NB4 (cell line): ENCODE results near the gene IGFL3.

Experiments
- DNase-seq: peaks from one replicate; pipeline ENCODE4 v3.0.0; 2010; ENCODE audit warnings: low read depth
- H3K4me3 ChIP-seq: one replicate; pipeline ENCODE4 v1.5.1; 2011; ENCODE audit warnings: mild to moderate bottlenecking, low read depth, low read length, moderate library complexity
- CTCF ChIP-seq: IDR thresholded peaks from one replicate; pipeline ENCODE4 v1.5.1; 2012; ENCODE audit warnings: low read depth, low read length
- MYC ChIP-seq: IDR thresholded peaks from 2 replicates; pipeline ENCODE4 v1.6.1; 2011; ENCODE audit warnings: low read depth, low read length
- POLR2A ChIP-seq: IDR thresholded peaks from 2 replicates; pipeline ENCODE4 v1.6.1; 2011; ENCODE audit warnings: mild to moderate bottlenecking; ENCODE audit not compliant: insufficient read length; ENCODE audit errors: extremely low read depth
- TF ChIP-seq, protein P1 (sequence below): IDR thresholded peaks from 2 replicates; pipeline ENCODE4 v1.6.1; 2011; ENCODE audit warnings: low read depth, low read length

The IGFL3 gene

GRCh38 chr19:46155237-46155636 lies 30.7 kb upstream of the IGFL3 start:
- TF ChIP-seq MYC: no peak
- no peak for TF ChIP-seq CTCF
- no peak for TF ChIP-seq POLR2A
- TF ChIP-seq, protein P1, sequence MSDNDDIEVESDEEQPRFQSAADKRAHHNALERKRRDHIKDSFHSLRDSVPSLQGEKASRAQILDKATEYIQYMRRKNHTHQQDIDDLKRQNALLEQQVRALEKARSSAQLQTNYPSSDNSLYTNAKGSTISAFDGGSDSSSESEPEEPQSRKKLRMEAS: no peak
- H3K4me3 ChIP-seq: no peak overlapping the region
- DNase-seq: no peak

DNA sequence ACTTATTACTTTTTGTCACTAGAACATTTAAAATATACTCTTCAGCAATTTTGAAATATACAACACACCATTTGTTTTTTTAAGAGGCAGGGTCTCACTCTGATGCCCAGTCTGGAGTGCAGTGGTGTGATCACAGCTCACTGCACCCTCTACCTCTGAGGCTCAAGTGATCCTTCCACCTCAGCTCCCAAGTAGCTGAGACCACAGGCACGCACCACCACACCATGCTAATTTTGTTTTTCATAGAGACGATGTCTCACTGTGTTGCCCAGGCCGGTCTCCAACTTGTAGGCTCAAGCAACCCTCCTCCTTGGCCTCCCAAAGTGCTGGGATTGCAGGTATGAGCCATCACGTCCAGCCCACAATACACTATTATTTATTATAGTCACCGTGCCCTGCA lies 26.1 kb upstream of the IGFL3 start:
- no peak for DNase-seq
- no peak overlapping the region for H3K4me3 ChIP-seq
- TF ChIP-seq MYC: no peak
- no peak for TF ChIP-seq CTCF
- TF ChIP-seq, protein P1: no peak
- no peak for TF ChIP-seq POLR2A

DNA sequence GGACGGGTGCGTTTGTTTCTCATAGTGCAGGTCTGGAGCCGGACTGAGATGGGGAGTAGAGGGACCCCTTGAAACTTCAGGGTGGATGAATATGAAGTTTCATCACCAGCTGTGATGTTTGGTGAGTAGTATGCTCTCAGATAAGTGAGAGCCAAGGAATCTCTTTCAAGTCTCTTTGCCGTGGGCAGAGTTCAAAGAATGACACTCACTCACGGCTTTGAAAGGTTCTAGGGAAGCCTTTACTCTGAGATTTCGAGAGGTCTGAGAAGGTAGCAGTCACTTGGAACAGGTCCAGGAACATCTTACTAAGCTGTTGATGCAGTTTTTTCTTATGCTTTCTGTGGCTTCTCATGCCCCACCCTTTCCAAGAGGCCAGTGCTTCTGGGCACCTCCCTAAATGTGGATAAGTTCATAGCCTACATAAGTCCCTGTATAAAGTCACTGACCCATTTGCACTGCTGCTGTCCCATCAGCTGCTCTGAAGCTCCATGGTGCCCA lies 23.4 kb upstream of the IGFL3 start, which contains the start of gene IGFL2:
Gene IGFL2 (plus strand): TSS at position 448 of the 498 bp plus-strand sequence. CDS start 41 bp downstream, at position 489.
- no peak for DNase-seq
- H3K4me3 ChIP-seq: no peak within 1 kb of the TSS
- TF ChIP-seq POLR2A: no peak
- TF ChIP-seq CTCF: no peak
- TF ChIP-seq MYC: no peak
- TF ChIP-seq, protein P1: no peak

DNA sequence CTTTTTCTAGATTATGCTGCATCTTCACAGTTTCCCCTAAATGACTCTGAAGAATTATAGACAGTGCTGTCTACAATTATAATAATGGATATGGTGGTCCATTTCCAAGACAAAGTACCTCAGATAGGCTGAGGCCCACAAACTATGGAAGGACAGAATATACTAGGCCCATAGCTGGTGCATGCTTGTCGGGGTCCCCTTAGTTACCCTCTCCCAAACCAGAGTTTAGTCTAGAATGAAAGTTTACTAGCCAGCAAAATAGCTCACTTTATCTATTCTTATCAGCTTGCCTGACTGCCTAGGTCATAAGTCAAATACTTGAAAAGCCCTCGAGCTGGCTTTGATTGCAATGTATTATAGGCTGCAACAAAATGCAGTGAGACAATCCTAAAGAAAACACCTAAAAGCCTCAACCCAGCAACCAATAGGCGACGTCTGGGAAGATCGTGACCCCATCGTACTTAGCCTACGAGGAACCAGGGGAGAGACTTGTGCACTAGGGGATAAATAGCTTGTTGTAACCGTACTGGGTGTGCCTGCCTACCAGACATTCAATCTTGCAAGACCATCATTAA lies 22.8 kb upstream of the IGFL3 start:
- H3K4me3 ChIP-seq: no peak overlapping the region
- DNase-seq: no peak
- no peak for TF ChIP-seq POLR2A
- TF ChIP-seq CTCF: no peak
- TF ChIP-seq MYC: no peak
- TF ChIP-seq, protein P1: no peak

DNA sequence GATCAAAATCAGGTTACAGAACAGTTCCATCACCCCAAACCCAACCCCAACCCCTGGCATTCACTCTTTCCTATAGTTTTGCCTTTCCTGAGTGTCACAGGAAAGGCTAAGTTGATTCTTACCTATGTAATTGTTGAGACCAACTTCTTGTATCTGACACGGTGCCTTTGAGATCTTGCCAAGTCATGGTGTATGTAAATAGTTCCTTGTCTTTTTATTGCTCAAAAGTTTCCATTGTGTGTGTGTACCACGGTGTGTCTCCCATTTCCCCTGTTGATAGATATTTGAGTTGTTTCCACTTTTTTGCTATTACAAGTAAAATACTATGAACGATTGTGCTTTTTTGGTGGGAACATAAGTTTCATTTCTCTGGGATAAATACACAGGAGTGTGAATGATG lies 20.3 kb upstream of the IGFL3 start:
- DNase-seq: no peak
- TF ChIP-seq, protein P1: no peak
- TF ChIP-seq MYC (no peak), CTCF (no peak), POLR2A (no peak)
- H3K4me3 ChIP-seq: no peak overlapping the region
